B cell (primary cell): ENCODE data around the gene DISP1. TPM values are rescaled to one million over a fixed set of nuclear protein-coding genes. Genes with fewer than 3 reads are reported as not detected.

ENCODE experiments used
- ATAC-seq: fragments of 200-7000 bp; cut with Tn5 transposase; one replicate; pipeline ENCODE4 v1.10.0; 2021; ENCODE audit warnings: low read depth, mild to moderate bottlenecking, moderate number of reproducible peaks, moderate library complexity
- CTCF ChIA-PET: fragments of 350-600 bp; sonication (Branson Sonifier 250); formaldehyde crosslinking; loops from one replicate; lab custom pipeline; 2021; ENCODE audit warnings: antibody characterized with exemption, inconsistent platforms; lab: Charles Lee
- POLR2A ChIA-PET: fragments of 350-600 bp; sonication (Branson Sonifier 250); formaldehyde crosslinking; loops from one replicate; lab custom pipeline; 2021; ENCODE audit warnings: antibody characterized with exemption; lab: Charles Lee
- DNase-seq: peaks from one replicate; pipeline ENCODE4 v3.0.0; 2013
- H2AFZ ChIP-seq: 2 replicates; pipeline ENCODE4 v1.6.1; 2012; ENCODE audit warnings: mild to moderate bottlenecking, low read depth, low read length; ENCODE audit not compliant: insufficient read depth, poor library complexity, severe bottlenecking
- H3K27ac ChIP-seq, 2 donors: 1 replicate in 1 of 2; 2 replicates in 1 of 2; pipeline ENCODE4 v1.5.1; 2012 to 2013; ENCODE audit warnings: low read length in 2 of 2, mild to moderate bottlenecking in 2 of 2, moderate library complexity in 1 of 2
- H3K27me3 ChIP-seq, 4 experiments: fragments of 200-600 bp in 1 of 4; sonication (generic) in 1 of 4; replicated peaks in 1 of 4; 1 replicate in 2 of 4; 2 replicates in 2 of 4; pipeline versions ENCODE4 v1.6.1 to v1.7.0; 2013 to 2016; ENCODE audit warnings: low read length in 3 of 4, mild to moderate bottlenecking in 2 of 4, mixed read lengths in 1 of 4, moderate library complexity in 1 of 4; ENCODE audit not compliant: insufficient read depth in 4 of 4, control insufficient read depth in 3 of 4; ENCODE audit errors: control extremely low read depth in 1 of 4
- H3K36me3 ChIP-seq, 2 experiments: replicated peaks in 1 of 2; 1 replicate in 1 of 2; 2 replicates in 1 of 2; pipeline versions ENCODE4 v1.6.1 to v1.7.1; 2013; ENCODE audit warnings: low read length in 1 of 2; ENCODE audit not compliant: insufficient read depth in 2 of 2, control insufficient read depth in 1 of 2; ENCODE audit errors: control extremely low read depth in 1 of 2, extremely low read depth in 1 of 2
- H3K4me1 ChIP-seq, 2 donors: fragments of 200-600 bp in 1 of 2; sonication (generic) in 1 of 2; 1 replicate in 1 of 2; 2 replicates in 1 of 2; pipeline versions ENCODE4 v1.5.1 to v1.6.1; 2013 to 2017; ENCODE audit warnings: low read length in 2 of 2; ENCODE audit not compliant: control insufficient read depth in 2 of 2, insufficient read depth in 2 of 2
- H3K4me2 ChIP-seq: replicated peaks from 2 replicates; pipeline ENCODE3; 2012; ENCODE audit warnings: mild to moderate bottlenecking, low read depth, low read length; ENCODE audit not compliant: poor library complexity, severe bottlenecking
- H3K4me3 ChIP-seq, 5 experiments: fragments of 200-600 bp in 1 of 5; sonication (generic) in 1 of 5; 1 replicate in 3 of 5; 2 replicates in 2 of 5; pipeline versions ENCODE4 v1.5.1 to v1.7.0; 2011 to 2016; ENCODE audit warnings: low read length in 4 of 5, mild to moderate bottlenecking in 4 of 5, low read depth in 2 of 5, control low read depth in 1 of 5, moderate library complexity in 1 of 5; ENCODE audit not compliant: insufficient read depth in 1 of 5; ENCODE audit errors: control extremely low read depth in 1 of 5, extremely low read depth in 1 of 5
- H3K79me2 ChIP-seq: fragments of 200-600 bp; sonication (generic); one replicate; pipeline ENCODE4 v1.6.0; 2016; ENCODE audit warnings: low read length; ENCODE audit not compliant: control insufficient read depth, insufficient read depth
- H3K9ac ChIP-seq: fragments of 200-600 bp; sonication (generic); 2 replicates; pipeline ENCODE4 v1.6.1; 2017; ENCODE audit warnings: mild to moderate bottlenecking, low read length, moderate library complexity
- H3K9me3 ChIP-seq, 3 donors: one replicate each; pipeline versions ENCODE4 v1.6.1 to v1.7.1; 2013; ENCODE audit warnings: low read length in 2 of 3; ENCODE audit not compliant: control insufficient read depth in 2 of 3, insufficient read depth in 1 of 3; ENCODE audit errors: control extremely low read depth in 1 of 3
- H4K20me1 ChIP-seq: 2 replicates; pipeline ENCODE4 v1.6.0; 2012; ENCODE audit warnings: mild to moderate bottlenecking, low read length; ENCODE audit not compliant: insufficient read depth, control insufficient read depth, poor library complexity, severe bottlenecking
- H3K27ac Mint-ChIP-seq: one replicate; pipeline ENCODE4 v1.8.0; 2021; ENCODE audit warnings: mixed read lengths
- H3K27me3 Mint-ChIP-seq: one replicate; pipeline ENCODE4 v1.8.0; 2021; ENCODE audit warnings: mixed read lengths
- H3K4me1 Mint-ChIP-seq: one replicate; pipeline ENCODE4 v1.8.0; 2021; ENCODE audit warnings: mixed read lengths
- H3K4me3 Mint-ChIP-seq: one replicate; pipeline ENCODE4 v1.8.0; 2021; ENCODE audit warnings: mixed read lengths
- H3K9me3 Mint-ChIP-seq: one replicate; pipeline ENCODE4 v1.8.0; 2022; ENCODE audit warnings: mixed read lengths; ENCODE audit not compliant: insufficient read depth
- CTCF ChIP-seq: fragments of 200-600 bp; IDR thresholded peaks from one replicate; pipeline ENCODE4 v1.8.0; 2022; ENCODE audit warnings: antibody characterized with exemption, mild to moderate bottlenecking
- EZH2 ChIP-seq: IDR thresholded peaks from 2 replicates; pipeline ENCODE4 v1.6.1; 2012; ENCODE audit warnings: borderline replicate concordance, low read depth, mild to moderate bottlenecking, moderate library complexity, low read length; ENCODE audit not compliant: insufficient read depth, poor library complexity, severe bottlenecking
- WGBS: methylation state at CpG from one replicate; pipeline ENCODE4 v1.1.5; 2013; ENCODE audit warnings: missing lambda C conversion rate; ENCODE audit not compliant: insufficient coverage; 5-methylcytosine and 5-hydroxymethylcytosine counted together
- intact Hi-C: fragments of 100-400 bp; cut with micrococcal nuclease; formaldehyde crosslinking; loops from one replicate; pipeline ENCODE4 v1.10.0; 2022
- polyA plus RNA-seq: library from polyadenylated mRNA; depleted of rRNA; stranded (reverse); fragments of >200 nt; gene quantifications from 2 replicates; pipeline ENCODE4 v1.2.3, GENCODE V29; 2012
- total RNA-seq, 2 donors: library from RNA; stranded (reverse); fragments of 120-200 nt in 1 of 2; gene quantifications; 1 replicate in 1 of 2; 2 replicates in 1 of 2; pipeline versions ENCODE4 v1.2.3 to v1.2.4, GENCODE V29; 2013 to 2022

The DISP1 gene
- total and polyA plus RNA-seq, 2 donors (not counting 1 experiment from before 2014, with no cell fraction given): 6.6 to 12.0 TPM

GRCh38 chr1:222788402-222789156, 26.3 kb upstream of the DISP1 start:
- H3K4me1 ChIP-seq: peaks cover 20 to 25% of the 10 kb centered on the region in 2 donors
- no peaks in the 10 kb centered on the region for H3K36me3 ChIP-seq
- Mint-ChIP-seq H3K9me3 (peaks cover 10% of the 10 kb centered on the region), H3K4me1 (peaks cover 70% of the 10 kb centered on the region), H3K4me3 (no peak overlapping the region), H3K27me3 (no peaks in the 10 kb centered on the region), H3K27ac (peak overlapping the region; percentile 78)
- intact Hi-C loops: loop anchor here (5.0 kb wide), 1 partner anchor 36 kb away; no protein-coding TSS in a partner anchor
- no peaks in the 10 kb centered on the region for H3K27me3 ChIP-seq
- H4K20me1 ChIP-seq: no peaks in the 10 kb centered on the region
- H3K79me2 ChIP-seq: no peaks in the 10 kb centered on the region
- peak; percentile 51 for ATAC-seq
- no peak overlapping the region for H2AFZ ChIP-seq
- H3K4me2 ChIP-seq: peak overlapping the region; percentile 12
- peak overlapping the region in 1 of 2 donors; percentile 12 for H3K27ac ChIP-seq
- ChIA-PET CTCF (interaction anchor here (0.8 to 1.6 kb wide), 13 partner anchors 9 to 345 kb away, joined by 3 to 10 read pairs (median 4); no protein-coding TSS in a partner anchor), POLR2A (interaction anchor here (0.9 kb wide), 1 partner anchor 16 kb away, joined by 3 read pairs; no protein-coding TSS in a partner anchor)
- no peak for DNase-seq
- H3K9ac ChIP-seq: no peak overlapping the region
- peaks cover 0 to 19% (median 15%) of the 10 kb centered on the region in 3 donors for H3K9me3 ChIP-seq
- no peak for TF ChIP-seq EZH2
- no peak for TF ChIP-seq CTCF
- H3K4me3 ChIP-seq: no peak overlapping the region
- WGBS: 20% methylated on average over 1 of the region's 3 CpGs

- H3K79me2 ChIP-seq: no peaks in the 10 kb centered on the region
- intact Hi-C loops: loop anchor here (5.0 kb wide), 1 partner anchor 37 kb away; no protein-coding TSS in a partner anchor
- ChIA-PET CTCF (interaction anchor here (1.0 to 9.5 kb wide), 8 partner anchors 13 to 334 kb away, joined by 3 to 120 read pairs (median 6); partner anchors contain the start of genes AIDA, BROX and FAM177B), POLR2A (no interaction called here)
- no peak overlapping the region for H2AFZ ChIP-seq
- TF ChIP-seq EZH2 (no peak), CTCF (no peak)
- no peak overlapping the region for H3K4me2 ChIP-seq
- H3K36me3 ChIP-seq: no peaks in the 10 kb centered on the region
- no peaks in the 10 kb centered on the region for H4K20me1 ChIP-seq
- Mint-ChIP-seq H3K9me3 (peaks cover 10% of the 10 kb centered on the region), H3K4me3 (no peak overlapping the region), H3K27ac (peak overlapping the region; percentile 37), H3K4me1 (peaks cover 59% of the 10 kb centered on the region), H3K27me3 (no peaks in the 10 kb centered on the region)
- H3K4me1 ChIP-seq: peaks cover 20 to 25% of the 10 kb centered on the region in 2 donors
- no peaks in the 10 kb centered on the region for H3K27me3 ChIP-seq
- H3K9ac ChIP-seq: no peak overlapping the region
- WGBS: no CpG with 5 or more reads among the region's 2 CpGs
- no peak overlapping the region for H3K4me3 ChIP-seq
- peaks cover 0 to 19% (median 15%) of the 10 kb centered on the region in 3 donors for H3K9me3 ChIP-seq
- DNase-seq (no peak), ATAC-seq (no peak)
- H3K27ac ChIP-seq: no peak overlapping the region
Observed at GRCh38 chr1:222790115-222790514, 24.7 kb upstream of the DISP1 start.
